WTC11 (cell line): ENCODE results near the gene RPS6KC1.
"Not testable (repeated sequence)": the region's sequence is repeated elsewhere in the genome, so short reads cannot be mapped to it uniquely, and the experiment has no call there.

ENCODE experiments used
- ATF2 ChIP-seq: sonication (generic); formaldehyde crosslinking; IDR thresholded peaks from 2 replicates; pipeline ENCODE4 v1.8.1; 2022; ENCODE audit warnings: low read depth, missing genetic modification reagents, borderline replicate concordance
- CBFB ChIP-seq: sonication (generic); formaldehyde crosslinking; IDR thresholded peaks from 2 replicates; pipeline ENCODE4 v1.8.1; 2022; ENCODE audit warnings: mild to moderate bottlenecking, low read depth, missing genetic modification reagents
- CREB1 ChIP-seq: sonication (generic); formaldehyde crosslinking; IDR thresholded peaks from 2 replicates; pipeline ENCODE4 v1.8.0; 2023; ENCODE audit warnings: mild to moderate bottlenecking, missing genetic modification reagents
- ELF4 ChIP-seq: sonication (generic); formaldehyde crosslinking; IDR thresholded peaks from 2 replicates; pipeline ENCODE4 v1.8.1; 2022; ENCODE audit warnings: low read depth, mild to moderate bottlenecking, moderate library complexity, missing genetic modification reagents
- FOXP1 ChIP-seq: sonication (generic); formaldehyde crosslinking; IDR thresholded peaks from 2 replicates; pipeline ENCODE4 v1.8.0; 2022; ENCODE audit warnings: missing genetic modification reagents, mild to moderate bottlenecking, moderate library complexity, borderline replicate concordance
- GABPB1 ChIP-seq: sonication (generic); formaldehyde crosslinking; IDR thresholded peaks from 2 replicates; pipeline ENCODE4 v1.8.1; 2023; ENCODE audit warnings: mild to moderate bottlenecking, missing genetic modification reagents
- MAX ChIP-seq: sonication (generic); formaldehyde crosslinking; IDR thresholded peaks from 2 replicates; pipeline ENCODE4 v1.8.0; 2022; ENCODE audit warnings: mild to moderate bottlenecking, missing genetic modification reagents
- NFE2L1 ChIP-seq: sonication (generic); formaldehyde crosslinking; IDR thresholded peaks from 2 replicates; pipeline ENCODE4 v1.8.1; 2023; ENCODE audit warnings: missing genetic modification reagents
- NFYB ChIP-seq: sonication (generic); formaldehyde crosslinking; conservative IDR thresholded peaks from 2 replicates; pipeline ENCODE4 v1.8.0; 2022; ENCODE audit warnings: low read depth, missing genetic modification reagents
- RELA ChIP-seq: sonication (generic); formaldehyde crosslinking; IDR thresholded peaks from 2 replicates; pipeline ENCODE4 v1.8.1; 2022; ENCODE audit warnings: missing genetic modification reagents, mild to moderate bottlenecking, borderline replicate concordance
- USF1 ChIP-seq: sonication (generic); formaldehyde crosslinking; IDR thresholded peaks from 2 replicates; pipeline ENCODE4 v1.8.0; 2022; ENCODE audit warnings: mild to moderate bottlenecking, missing genetic modification reagents
- USF2 ChIP-seq: sonication (generic); formaldehyde crosslinking; IDR thresholded peaks from 2 replicates; pipeline ENCODE4 v1.8.1; 2023; ENCODE audit warnings: mild to moderate bottlenecking, missing genetic modification reagents, moderate library complexity
- ZNF317 ChIP-seq: sonication (generic); formaldehyde crosslinking; IDR thresholded peaks from 2 replicates; pipeline ENCODE4 v1.8.1; 2023; ENCODE audit warnings: low read depth, mild to moderate bottlenecking, moderate library complexity, missing genetic modification reagents, borderline replicate concordance
- TF ChIP-seq, protein P1 (sequence below): fragments of 200-600 bp; IDR thresholded peaks from 2 replicates; pipeline ENCODE4 v1.8.0; 2022; ENCODE audit warnings: antibody characterized with exemption

- not testable (repeated sequence) for TF ChIP-seq NFE2L1 (CRISPR knock-in tag); USF1 (CRISPR knock-in tag); CREB1 (CRISPR knock-in tag); RELA; GABPB1 (CRISPR knock-in tag); CBFB (CRISPR knock-in tag); ATF2 (CRISPR knock-in tag); MAX (CRISPR knock-in tag); ZNF317 (CRISPR knock-in tag); USF2 (CRISPR knock-in tag); FOXP1 (CRISPR knock-in tag); NFYB (CRISPR knock-in tag); ELF4 (CRISPR knock-in tag)
- TF ChIP-seq, protein P1, sequence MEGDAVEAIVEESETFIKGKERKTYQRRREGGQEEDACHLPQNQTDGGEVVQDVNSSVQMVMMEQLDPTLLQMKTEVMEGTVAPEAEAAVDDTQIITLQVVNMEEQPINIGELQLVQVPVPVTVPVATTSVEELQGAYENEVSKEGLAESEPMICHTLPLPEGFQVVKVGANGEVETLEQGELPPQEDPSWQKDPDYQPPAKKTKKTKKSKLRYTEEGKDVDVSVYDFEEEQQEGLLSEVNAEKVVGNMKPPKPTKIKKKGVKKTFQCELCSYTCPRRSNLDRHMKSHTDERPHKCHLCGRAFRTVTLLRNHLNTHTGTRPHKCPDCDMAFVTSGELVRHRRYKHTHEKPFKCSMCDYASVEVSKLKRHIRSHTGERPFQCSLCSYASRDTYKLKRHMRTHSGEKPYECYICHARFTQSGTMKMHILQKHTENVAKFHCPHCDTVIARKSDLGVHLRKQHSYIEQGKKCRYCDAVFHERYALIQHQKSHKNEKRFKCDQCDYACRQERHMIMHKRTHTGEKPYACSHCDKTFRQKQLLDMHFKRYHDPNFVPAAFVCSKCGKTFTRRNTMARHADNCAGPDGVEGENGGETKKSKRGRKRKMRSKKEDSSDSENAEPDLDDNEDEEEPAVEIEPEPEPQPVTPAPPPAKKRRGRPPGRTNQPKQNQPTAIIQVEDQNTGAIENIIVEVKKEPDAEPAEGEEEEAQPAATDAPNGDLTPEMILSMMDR, result not testable (repeated sequence)
These were observed 267.4 kb downstream of the RPS6KC1 start for GRCh38 chr1:213318458-213318857.
